Glomerular endothelial cell (primary cell): ENCODE data around the gene SPATA17. TPM values are rescaled to one million over a fixed set of nuclear protein-coding genes. Genes with fewer than 3 reads are reported as not detected.

ENCODE experiments used
- DNase-seq: peaks from one replicate; pipeline ENCODE4 v3.0.0-alpha.2; 2011; ENCODE audit warnings: low read depth, low spot score; ENCODE audit errors: extremely low read depth
- total RNA-seq: library from RNA; depleted of rRNA; stranded (reverse); fragments of >200 nt; gene quantifications from 2 replicates; pipeline ENCODE4 v1.2.3, GENCODE V29; 2015

SPATA17 gene
- total RNA-seq, 1 donor from 2014 or later = not detected

GRCh38 chr1:217846733-217847132, 215.6 kb downstream of the SPATA17 start:
- no peak for DNase-seq

- no peak for DNase-seq
These were observed 216.5 kb downstream of the SPATA17 start for GRCh38 chr1:217847643-217848042.

GRCh38 chr1:217856342-217857034, 225.3 kb downstream of the SPATA17 start:
- no peak for DNase-seq

DNA sequence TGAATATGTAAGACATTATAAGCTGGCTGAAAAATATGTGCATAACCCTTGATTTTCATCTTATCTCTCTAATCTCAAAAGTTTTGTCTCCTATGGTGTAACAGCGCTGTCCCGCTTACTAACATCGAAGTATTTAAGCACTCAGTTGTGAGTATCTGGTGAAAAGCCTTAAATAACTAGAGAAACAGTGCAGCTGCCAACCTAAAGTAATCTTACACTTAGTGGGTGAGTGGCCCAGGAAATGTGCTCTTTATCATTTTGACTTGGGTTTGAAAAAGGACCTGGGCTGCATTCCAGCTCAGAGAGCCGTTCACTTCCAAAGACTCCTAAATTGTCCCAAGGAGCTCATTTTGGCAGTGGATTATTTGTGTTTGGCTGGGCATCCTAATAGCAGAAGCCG, 225.9 kb downstream of the SPATA17 start:
- no peak for DNase-seq

DNA sequence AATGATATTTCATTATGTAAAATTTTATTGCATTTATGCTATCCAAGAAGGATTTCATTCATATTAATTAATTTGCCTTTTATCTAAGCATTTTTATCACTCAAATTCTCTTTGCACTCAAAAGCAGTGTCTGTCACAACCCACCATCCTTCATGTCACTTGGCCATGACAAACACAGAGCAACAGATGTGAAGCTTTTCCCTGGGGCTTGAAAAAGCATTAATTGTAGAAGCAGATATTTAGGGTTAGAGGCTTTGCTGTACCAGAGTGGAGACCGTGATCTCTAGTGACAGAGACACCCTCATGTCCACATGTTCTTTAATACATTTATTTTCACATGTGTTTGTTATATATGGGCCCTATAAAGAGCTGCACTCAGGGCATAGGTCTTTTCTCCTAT, 230.5 kb downstream of the SPATA17 start:
- DNase-seq = no peak

DNA sequence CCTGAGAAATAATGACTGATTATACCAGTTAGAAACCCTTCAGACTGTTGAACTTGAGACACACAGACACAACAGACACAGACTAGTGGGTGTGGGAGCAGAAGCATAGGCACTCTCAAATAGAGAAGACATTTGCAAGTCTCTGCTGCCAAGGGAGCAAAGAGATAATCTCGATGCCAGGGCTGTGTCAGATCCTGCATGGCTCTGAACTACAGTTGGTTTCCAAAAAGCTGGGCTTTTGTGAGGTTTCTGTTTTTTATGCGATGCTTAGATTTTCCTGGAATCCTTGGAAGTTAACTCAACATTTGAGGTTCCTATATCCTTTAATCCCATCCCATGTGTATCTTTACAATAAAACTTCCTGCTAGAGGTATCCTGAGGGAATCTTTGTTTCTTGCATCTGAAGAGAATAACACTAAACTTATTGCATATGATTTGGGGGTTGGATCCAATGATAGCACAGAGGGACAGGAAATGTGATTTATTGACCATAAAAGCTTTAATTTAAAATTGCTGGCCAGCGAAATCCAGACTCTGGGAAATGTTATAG, 236.4 kb downstream of the SPATA17 start:
- no peak for DNase-seq

DNA sequence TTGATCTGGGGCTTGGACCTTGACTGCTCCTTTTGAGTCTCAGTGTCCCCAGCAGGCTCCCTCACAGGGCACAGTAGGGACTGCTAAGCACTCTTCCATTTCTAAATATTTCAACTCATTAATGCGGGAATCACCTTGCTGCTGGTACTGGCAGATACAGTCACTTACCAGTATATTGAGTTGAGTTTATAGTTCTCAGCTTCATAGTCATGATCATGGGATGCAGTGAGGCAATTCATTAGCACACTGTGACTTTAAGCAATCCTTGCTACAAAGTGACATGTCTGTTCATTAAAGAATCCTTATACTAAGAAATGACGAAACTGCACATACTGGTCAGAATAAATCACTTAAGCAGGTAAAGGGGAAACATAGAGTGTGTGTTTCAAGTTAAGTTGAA, 240.8 kb downstream of the SPATA17 start:
- no peak for DNase-seq

GRCh38 chr1:217875229-217875628, 244.1 kb downstream of the SPATA17 start:
- DNase-seq = no peak

GRCh38 chr1:217876401-217876800, 245.3 kb downstream of the SPATA17 start:
- no peak for DNase-seq

DNA sequence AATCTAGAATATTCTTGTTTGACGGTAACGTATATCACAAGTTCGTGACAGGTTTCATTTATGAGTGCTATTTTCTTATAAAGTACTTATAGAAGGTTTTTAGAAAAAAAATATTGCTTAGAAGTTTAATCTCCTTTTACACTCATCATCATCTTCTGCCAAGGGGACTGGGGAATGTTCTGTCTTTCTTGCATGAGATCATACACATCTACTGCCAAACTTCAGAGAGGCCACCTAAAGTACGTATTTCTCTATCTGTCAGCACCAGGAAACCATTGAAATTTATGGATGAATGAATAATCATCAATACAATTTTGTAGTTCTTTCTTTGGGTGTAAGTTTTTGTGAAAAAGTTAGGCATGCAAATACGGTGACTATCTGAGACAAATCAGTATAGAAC, 245.8 kb downstream of the SPATA17 start:
- DNase-seq = no peak

DNA sequence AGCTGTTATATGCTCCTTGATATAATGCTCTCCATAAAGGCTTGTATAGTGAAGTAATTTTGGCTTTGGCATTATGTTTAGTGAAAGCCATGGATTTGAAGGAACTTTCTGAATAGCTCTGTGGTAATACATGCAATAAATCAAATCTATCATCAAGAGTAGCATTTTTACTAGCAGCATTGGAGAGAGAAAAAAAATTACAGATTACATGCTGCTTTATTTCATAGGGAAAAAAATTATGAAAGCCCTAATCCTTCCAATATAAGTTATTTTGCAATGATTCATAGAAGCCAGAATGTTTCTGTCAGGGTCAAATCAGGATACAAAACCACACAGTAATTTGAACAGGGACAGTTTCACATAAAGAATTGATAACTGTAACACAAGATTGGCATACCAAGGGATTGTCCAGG, 250.0 kb downstream of the SPATA17 start:
- DNase-seq = no peak

DNA sequence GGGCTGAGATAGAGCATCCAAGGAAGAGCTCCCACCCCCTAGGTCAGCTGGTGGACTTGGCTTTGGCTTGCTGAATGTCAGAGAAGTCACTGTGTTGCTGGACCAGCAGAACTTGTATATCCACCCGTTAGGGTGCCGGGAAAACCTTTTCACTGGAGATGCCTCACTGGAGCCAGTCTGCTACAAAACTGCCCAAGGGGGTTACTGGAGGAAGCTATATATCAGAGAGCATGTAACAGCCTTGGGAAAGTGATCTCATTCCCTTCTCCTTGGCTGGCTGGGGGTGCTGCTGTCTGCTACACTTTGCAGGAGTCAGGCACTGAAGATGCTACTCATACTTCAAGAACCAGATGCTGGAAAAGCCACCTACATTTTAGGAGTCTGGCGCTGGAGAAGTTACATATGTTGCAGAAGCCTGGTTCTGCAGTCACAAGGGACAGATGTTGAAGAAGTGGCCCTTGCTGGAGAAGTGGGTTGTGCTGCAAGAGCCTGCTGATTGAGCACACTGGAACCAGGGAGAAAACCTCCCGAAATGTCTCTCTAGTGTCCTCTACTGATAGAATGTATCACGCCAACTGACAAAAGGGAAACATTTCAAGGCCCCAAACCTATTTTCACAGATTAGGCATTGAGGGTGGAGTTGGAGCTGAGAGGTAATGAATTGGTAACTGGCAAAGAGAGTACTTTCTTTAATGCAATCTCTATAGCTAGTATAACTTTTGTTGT, 250.6 kb downstream of the SPATA17 start:
- DNase-seq = no peak

- no peak for DNase-seq
These were observed 254.0 kb downstream of the SPATA17 start for GRCh38 chr1:217885181-217885580.

GRCh38 chr1:217888328-217888727, 257.2 kb downstream of the SPATA17 start:
- no peak for DNase-seq

DNA sequence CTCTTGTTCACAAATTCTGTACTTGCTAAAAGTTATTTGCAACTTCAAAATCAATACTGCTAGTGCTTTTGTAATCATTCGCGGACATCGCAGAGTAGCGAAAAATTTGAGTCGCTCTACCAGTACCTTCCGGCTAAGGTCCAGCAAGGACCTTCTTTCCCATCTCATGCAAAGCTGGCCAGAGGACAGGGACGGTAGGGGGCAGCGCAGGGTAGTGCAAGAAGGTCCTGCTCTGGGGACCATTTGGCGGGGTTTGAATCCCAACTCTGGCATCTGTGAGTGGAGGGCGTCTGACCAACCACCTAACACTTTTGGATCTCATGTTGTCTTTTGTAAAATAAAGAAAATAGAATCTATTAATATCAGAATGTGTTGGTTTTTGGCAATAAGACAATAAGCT, 258.3 kb downstream of the SPATA17 start:
- DNase-seq = no peak

GRCh38 chr1:217891966-217892365, 260.8 kb downstream of the SPATA17 start:
- no peak for DNase-seq

DNA sequence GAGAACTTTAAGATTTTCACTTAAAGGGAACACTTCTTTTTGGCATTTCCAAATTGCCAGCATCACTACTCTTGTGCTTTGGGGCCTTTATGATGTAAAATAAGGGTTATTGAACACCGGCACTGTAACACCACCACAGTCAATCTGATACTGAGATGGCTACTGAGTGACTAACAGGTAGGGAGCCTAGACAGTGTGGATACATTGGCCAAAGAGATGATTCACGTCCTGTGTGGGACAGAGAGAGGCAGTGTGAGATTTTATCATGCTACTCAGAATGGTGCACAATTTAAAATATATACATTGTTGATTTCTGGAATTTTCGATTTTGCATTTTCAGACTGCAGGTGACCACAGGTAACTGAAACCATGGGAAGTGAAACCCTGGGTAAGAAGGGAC, 261.6 kb downstream of the SPATA17 start:
- no peak for DNase-seq

DNA sequence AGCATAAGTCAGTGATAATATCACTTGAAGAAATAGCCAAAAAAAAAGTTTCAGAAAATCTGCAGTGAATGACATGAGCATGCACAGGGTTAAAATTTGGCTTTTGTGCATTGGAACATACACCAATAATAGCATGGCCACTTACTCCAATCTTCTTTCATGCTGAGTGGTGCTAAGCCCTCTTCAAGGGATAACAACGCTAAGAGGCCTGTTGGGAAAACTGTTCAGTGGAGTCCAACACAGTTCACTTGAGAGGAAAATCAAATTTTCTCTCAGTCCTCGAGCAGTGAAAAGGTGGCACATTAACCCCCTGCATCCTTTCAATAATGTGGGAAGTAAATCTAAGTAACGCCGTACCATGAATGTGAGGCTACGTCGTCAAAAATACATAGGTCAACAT, 264.7 kb downstream of the SPATA17 start:
- DNase-seq = no peak

DNA sequence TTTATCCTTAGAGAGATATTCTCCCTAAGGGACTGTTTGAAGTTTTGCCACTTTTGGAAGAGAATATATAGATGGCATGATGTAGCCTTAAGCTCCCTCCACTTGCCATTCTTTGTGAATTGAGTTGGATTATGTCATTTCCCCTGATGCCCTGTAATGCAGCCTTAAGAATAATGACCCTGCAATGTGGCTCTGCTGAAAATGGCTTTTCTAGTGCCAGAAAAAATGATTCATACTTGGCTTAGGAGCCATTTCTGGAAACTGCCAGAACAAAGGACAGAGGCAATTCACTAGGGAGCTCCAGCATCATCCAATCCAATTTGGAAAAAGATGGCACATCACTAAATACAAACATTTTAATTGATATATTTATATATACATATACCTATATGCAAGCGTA, 265.3 kb downstream of the SPATA17 start:
- no peak for DNase-seq

GRCh38 chr1:217897100-217897499, 266.0 kb downstream of the SPATA17 start:
- DNase-seq = no peak

DNA sequence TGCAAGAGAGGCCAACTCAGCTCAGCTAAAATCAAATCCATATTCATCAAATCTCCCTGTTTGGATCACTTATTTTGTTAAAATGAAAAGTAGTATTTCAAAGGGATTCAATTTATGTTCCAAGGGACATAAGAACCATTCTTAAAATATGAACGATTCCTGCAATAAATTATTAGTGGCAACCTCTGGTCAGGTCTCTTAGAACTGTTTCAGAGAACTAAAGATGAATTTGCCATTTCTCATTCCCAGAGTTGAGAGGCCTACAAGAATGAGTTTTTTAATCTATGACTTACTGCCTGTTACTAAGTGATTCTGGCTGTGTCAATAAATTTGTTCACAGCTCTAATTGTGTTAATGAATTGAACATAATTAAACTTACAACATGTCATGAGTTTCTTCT, 268.5 kb downstream of the SPATA17 start:
- DNase-seq = no peak

- DNase-seq = no peak
These were observed 276.4 kb downstream of the SPATA17 start for GRCh38 chr1:217907504-217907903.
